HepG2 (cell line): ENCODE data around the gene RHBDL3. TPM values are rescaled to one million over a fixed set of nuclear protein-coding genes. Genes with fewer than 3 reads are reported as not detected.
A peak's percentile ranks its signal among the peaks of the same experiment; 100 is the strongest.

Experiments used
- ATAC-seq: fragments of 200-7000 bp; cut with Tn5 transposase; 3 replicates; pipeline ENCODE4 v1.9.1; 2020; ENCODE audit warnings: mild to moderate bottlenecking, moderate library complexity
- BruUV-seq: library from RNA; stranded (reverse); fragments of 400-500 nt; replicated peaks from 2 replicates; lab custom pipeline; 2021; lab: Mats Ljungman, UMichigan
- CTCF ChIA-PET: fragments of 300-600 bp; formaldehyde crosslinking; extraction: SDS; loops from one replicate; lab custom pipeline; 2021; ENCODE audit warnings: low total read pairs, inconsistent platforms, low intra/inter-chr PET ratio; lab: Yijun Ruan, JAX
- POLR2A ChIA-PET: fragments of 350-600 bp; sonication (Branson Sonifier 250); formaldehyde crosslinking; loops from one replicate; lab custom pipeline; 2020; ENCODE audit warnings: antibody characterized with exemption, inconsistent platforms; lab: Yijun Ruan, JAX
- DNase-seq: peaks from one replicate; pipeline ENCODE4 v3.0.0-alpha.2; 2015; ENCODE audit warnings: low spot score
- FAIRE-seq: peaks from 3 replicates; lab custom pipeline; 2011; peaks lifted over from hg19 to GRCh38; lab: Jason Lieb, UNC
- H2AFZ ChIP-seq: one replicate; pipeline ENCODE4 v1.6.1; 2011; ENCODE audit warnings: low read length, inconsistent platforms
- H3K27ac ChIP-seq: fragments of 300-600 bp; 3 replicates; pipeline ENCODE4 v1.8.0; 2011; ENCODE audit warnings: mixed run types, mild to moderate bottlenecking, mixed read lengths, low read length, inconsistent platforms; ENCODE audit not compliant: insufficient read depth; ENCODE audit errors: extremely low read length
- H3K27me3 ChIP-seq, 2 experiments: fragments of 200-600 bp in 1 of 2; 2 replicates in 1 of 2; 3 replicates in 1 of 2; pipeline versions ENCODE4 v1.6.0 to v1.8.0; 2011; ENCODE audit warnings: low read length in 2 of 2, mild to moderate bottlenecking in 2 of 2, moderate library complexity in 2 of 2, inconsistent platforms in 1 of 2; ENCODE audit not compliant: insufficient read depth in 2 of 2, control insufficient read depth in 1 of 2
- H3K36me3 ChIP-seq, 2 experiments: fragments of 200-600 bp in 1 of 2; replicated peaks in 1 of 2; 2 replicates in 1 of 2; 3 replicates in 1 of 2; pipeline versions ENCODE4 v1.5.1 to v1.8.0; 2011; ENCODE audit warnings: low read length in 2 of 2, inconsistent platforms in 1 of 2; ENCODE audit not compliant: insufficient read depth in 2 of 2, control insufficient read depth in 1 of 2
- H3K4me1 ChIP-seq: 2 replicates; pipeline ENCODE4 v1.5.1; 2012; ENCODE audit warnings: low read length, inconsistent platforms; ENCODE audit not compliant: insufficient read depth
- H3K4me2 ChIP-seq: 2 replicates; pipeline ENCODE4 v1.6.0; 2011; ENCODE audit warnings: low read depth, low read length, inconsistent platforms
- H3K4me3 ChIP-seq, 3 experiments: fragments of 200-600 bp in 1 of 3; sonication (generic), shearing (Covaris generic) in 1 of 3; replicated peaks in 1 of 3; 2 replicates each; pipeline ENCODE4 v1.5.1; 2011 to 2016; ENCODE audit warnings: low read length in 3 of 3, inconsistent platforms in 2 of 3, low read depth in 2 of 3, mild to moderate bottlenecking in 2 of 3, control low read depth in 1 of 3, mixed read lengths in 1 of 3; ENCODE audit not compliant: insufficient read depth in 1 of 3
- H3K79me2 ChIP-seq: one replicate; pipeline ENCODE4 v1.6.1; 2011; ENCODE audit warnings: low read length, inconsistent platforms; ENCODE audit not compliant: insufficient read depth
- H3K9ac ChIP-seq: 2 replicates; pipeline ENCODE4 v1.6.0; 2011; ENCODE audit warnings: mild to moderate bottlenecking, low read depth, low read length, inconsistent platforms; ENCODE audit not compliant: insufficient read depth
- H3K9me3 ChIP-seq: 2 replicates; pipeline ENCODE4 v1.5.1; 2012; ENCODE audit warnings: mild to moderate bottlenecking, low read length
- H4K20me1 ChIP-seq: 2 replicates; pipeline ENCODE4 v1.6.0; 2011; ENCODE audit warnings: inconsistent platforms, mild to moderate bottlenecking, low read length, moderate library complexity; ENCODE audit not compliant: insufficient read depth
- CREB3 ChIP-seq: sonication (generic); formaldehyde crosslinking; IDR thresholded peaks from 2 replicates; pipeline ENCODE4 v1.5.0; 2020; ENCODE audit warnings: missing genetic modification reagents
- MXD1 ChIP-seq: sonication (generic); formaldehyde crosslinking; IDR thresholded peaks from 2 replicates; pipeline ENCODE4 v1.4.0; 2020; ENCODE audit warnings: mild to moderate bottlenecking, missing genetic modification reagents
- PATZ1 ChIP-seq: sonication (generic); formaldehyde crosslinking; IDR thresholded peaks from 2 replicates; pipeline ENCODE4 v1.4.0; 2020; ENCODE audit warnings: missing genetic modification reagents
- PTBP1 ChIP-seq: fragments of 200-400 bp; formaldehyde crosslinking; IDR thresholded peaks from 2 replicates; pipeline ENCODE4 v1.6.1; 2018; ENCODE audit warnings: low read length, low read depth; ENCODE audit not compliant: poor library complexity, severe bottlenecking
- RCOR2 ChIP-seq: IDR thresholded peaks from 2 replicates; pipeline ENCODE4 v1.6.1; 2016; ENCODE audit warnings: missing biosample characterization, missing genetic modification reagents
- RFXANK ChIP-seq: IDR thresholded peaks from 2 replicates; pipeline ENCODE4 v1.6.1; 2016
- ZBTB10 ChIP-seq: sonication (generic); formaldehyde crosslinking; IDR thresholded peaks from 2 replicates; pipeline ENCODE4 v1.4.0; 2020; ENCODE audit warnings: missing genetic modification reagents, borderline replicate concordance
- ZFP90 ChIP-seq: sonication (generic); formaldehyde crosslinking; IDR thresholded peaks from 2 replicates; pipeline ENCODE4 v1.8.0; 2022; ENCODE audit warnings: missing genetic modification reagents, mild to moderate bottlenecking, inconsistent platforms, borderline replicate concordance
- ZNF33A ChIP-seq: sonication (generic); formaldehyde crosslinking; IDR thresholded peaks from 2 replicates; pipeline ENCODE4 v1.5.1; 2020; ENCODE audit warnings: missing genetic modification reagents, mild to moderate bottlenecking, moderate library complexity, borderline replicate concordance
- ZNF607 ChIP-seq: sonication (generic); formaldehyde crosslinking; IDR thresholded peaks from 2 replicates; pipeline ENCODE4 v1.5.1; 2020; ENCODE audit warnings: missing genetic modification reagents, mild to moderate bottlenecking, borderline replicate concordance
- ZZZ3 ChIP-seq: sonication (generic); formaldehyde crosslinking; IDR thresholded peaks from 2 replicates; pipeline ENCODE4 v1.4.0; 2020; ENCODE audit warnings: missing genetic modification reagents, mild to moderate bottlenecking, borderline replicate concordance
- WGBS: methylation state at CpG from one replicate; pipeline ENCODE4 v1.1.6; 2017; ENCODE audit warnings: low lambda C conversion rate; 5-methylcytosine and 5-hydroxymethylcytosine counted together
- in situ Hi-C: cut with HindIII; loops from 2 replicates; pipeline ENCODE4 v1.10.0; 2017; ENCODE audit warnings: low pct_unique_long_range_greater_than_20kb; ENCODE audit not compliant: extremely low pct_ligation_motif_present
- intact Hi-C: fragments of 100-400 bp; cut with micrococcal nuclease; formaldehyde crosslinking; loops from one replicate; pipeline ENCODE4 v1.10.0; 2022; ENCODE audit not compliant: unreplicated experiment
- polyA plus RNA-seq, 8 experiments: library from polyadenylated mRNA; depleted of rRNA in 3 of 8; stranded (reverse) in 7 of 8; unstranded in 1 of 8; fragments of >200 nt; fragmentation: Illumina TruSeq in 4 of 8; extraction: Trizol in 4 of 8; gene quantifications; 2 replicates each; pipeline versions ENCODE4 v1.2.1 to v1.2.3, GENCODE V29; 2011 to 2016; ENCODE audit warnings: low read depth in 4 of 8, missing spikeins in 1 of 8, mixed read lengths in 1 of 8; ENCODE audit not compliant: insufficient read depth in 1 of 8
- total RNA-seq, 5 experiments: library from RNA; depleted of rRNA; stranded (reverse); fragments of >200 nt; fragmentation: Illumina TruSeq; extraction: Trizol; gene quantifications; 2 replicates each; pipeline ENCODE4 v1.2.3, GENCODE V29; 2016; ENCODE audit warnings: low read depth in 1 of 5

RHBDL3 gene
- total and polyA plus RNA-seq, 2 of the 13 experiments (the other 11 are each of a cell fraction or from before 2014, with no cell fraction given) = 0.09 TPM; not detected in 1

- DNase-seq (no peak), ATAC-seq (no peak), FAIRE-seq (no peak)
- no peak overlapping the region for H3K9ac ChIP-seq
- H4K20me1 ChIP-seq = no peaks in the 10 kb centered on the region
- no peak overlapping the region for H3K4me3 ChIP-seq
- POLR2A ChIA-PET = no interaction called here
- TF ChIP-seq RCOR2 (CRISPR knock-in tag) = no peak
- no peak for TF ChIP-seq ZNF33A (CRISPR knock-in tag)
- no peak for TF ChIP-seq ZBTB10 (CRISPR knock-in tag)
- TF ChIP-seq ZFP90 (CRISPR knock-in tag) = no peak
- TF ChIP-seq RFXANK (CRISPR knock-in tag) = no peak
- TF ChIP-seq ZNF607 (CRISPR knock-in tag) = no peak
- no peak for TF ChIP-seq PTBP1
- no peak for TF ChIP-seq CREB3 (CRISPR knock-in tag)
- TF ChIP-seq MXD1 (CRISPR knock-in tag) = no peak
- TF ChIP-seq ZZZ3 (CRISPR knock-in tag) = no peak
- no peak for TF ChIP-seq PATZ1 (CRISPR knock-in tag)
- CTCF ChIA-PET = no interaction called here
- no peak overlapping the region for H2AFZ ChIP-seq
- H3K27me3 ChIP-seq = peaks cover 12 to 55% of the 10 kb centered on the region in 2 experiments
- WGBS = 0% methylated on average over 7 of the region's 7 CpGs
- no peaks in the 10 kb centered on the region for H3K9me3 ChIP-seq
- no peaks in the 10 kb centered on the region for H3K79me2 ChIP-seq
- no TSS peak for BruUV-seq
- no peak overlapping the region for H3K27ac ChIP-seq
- H3K4me1 ChIP-seq = peaks cover 18% of the 10 kb centered on the region
- intact Hi-C loops = no loop called here
- in situ Hi-C loops = no loop called here
- peak overlapping the region; percentile 7; the same call in 1 of the 2 replicates for H3K4me2 ChIP-seq
- H3K36me3 ChIP-seq = no peaks in the 10 kb centered on the region
These were observed 4.3 kb upstream of the RHBDL3 start for GRCh38 chr17:32261417-32261736.
